D721Med (cell line): ENCODE data around the gene GHR.

Experiments used
- DNase-seq: peaks from one replicate; pipeline ENCODE4 v3.0.0; 2011; ENCODE audit warnings: low spot score; ENCODE audit not compliant: insufficient read length
- FAIRE-seq: peaks from 2 replicates; lab custom pipeline; 2011; peaks lifted over from hg19 to GRCh38; lab: Jason Lieb, UNC
- CTCF ChIP-seq: IDR thresholded peaks from 2 replicates; pipeline ENCODE4 v1.5.1; 2012; ENCODE audit warnings: mild to moderate bottlenecking, control low read depth; ENCODE audit not compliant: insufficient read depth; ENCODE audit errors: missing control alignments

The GHR gene

GRCh38 chr5:42645138-42645537 is 221.9 kb downstream of the GHR start:
- no peak for FAIRE-seq
- TF ChIP-seq CTCF = no peak
- no peak for DNase-seq

GRCh38 chr5:42648036-42648435 is 224.8 kb downstream of the GHR start:
- no peak for TF ChIP-seq CTCF
- DNase-seq = no peak
- no peak for FAIRE-seq

- no peak for DNase-seq
- no peak for FAIRE-seq
- no peak for TF ChIP-seq CTCF
Measured at GRCh38 chr5:42648915-42649314, 225.7 kb downstream of the GHR start.

GRCh38 chr5:42650084-42650483 is 226.8 kb downstream of the GHR start:
- DNase-seq (no peak), FAIRE-seq (no peak)
- TF ChIP-seq CTCF = no peak

- no peak for FAIRE-seq
- no peak for DNase-seq
- no peak for TF ChIP-seq CTCF
Measured at GRCh38 chr5:42653705-42654104, 230.5 kb downstream of the GHR start.

- TF ChIP-seq CTCF = no peak
- FAIRE-seq = no peak
- no peak for DNase-seq
Measured at GRCh38 chr5:42654645-42655044, 231.4 kb downstream of the GHR start.

GRCh38 chr5:42655982-42656650 is 232.9 kb downstream of the GHR start:
- no peak for FAIRE-seq
- DNase-seq = no peak
- TF ChIP-seq CTCF = no peak
